SK-MEL-5 (cell line): ENCODE data around the gene WDR86. TPM values are rescaled to one million over a fixed set of nuclear protein-coding genes. Genes with fewer than 3 reads are reported as not detected.

ENCODE experiments used
- DNase-seq: peaks from one replicate; pipeline ENCODE4 v3.0.0-alpha.2; 2016; ENCODE audit warnings: low read depth, low spot score
- in situ Hi-C: cut with HindIII; loops from 2 replicates; pipeline ENCODE4 v1.10.0; 2016; ENCODE audit warnings: low sequenced_read_pairs, high pct_unique_total_duplicates, low pct_unique_long_range_greater_than_20kb
- total RNA-seq: library from RNA; depleted of rRNA; stranded (reverse); fragments of >200 nt; shearing (Covaris generic); gene quantifications from 2 replicates; pipeline ENCODE4 v1.2.3, GENCODE V29; 2014

WDR86 gene
- total RNA-seq, 1 experiment from 2014 or later = not detected

DNA sequence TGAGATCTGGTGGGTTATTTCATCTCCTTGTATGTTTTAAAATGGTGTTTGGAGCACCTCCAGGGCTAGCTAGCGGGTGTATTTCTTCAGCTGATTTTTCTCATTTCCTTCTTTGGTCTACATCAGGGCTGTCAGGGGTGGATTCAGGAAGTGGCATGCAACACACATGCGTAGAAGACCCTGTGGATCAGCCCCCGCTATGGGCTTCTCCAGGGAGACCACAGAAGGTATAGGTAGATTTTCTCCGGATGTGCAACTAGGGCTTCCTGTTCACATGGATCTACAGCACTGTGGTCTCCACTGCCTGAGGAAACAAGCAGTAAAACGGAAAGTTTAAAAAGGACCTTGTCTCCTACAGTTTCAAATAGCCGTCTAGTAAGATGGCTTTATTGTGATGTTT is 57.9 kb downstream of the WDR86 start:
- DNase-seq = no peak
- in situ Hi-C loops = no loop called here

GRCh38 chr7:151351027-151351426 is 58.8 kb downstream of the WDR86 start:
- in situ Hi-C loops = no loop called here
- peak; percentile 56 for DNase-seq

DNA sequence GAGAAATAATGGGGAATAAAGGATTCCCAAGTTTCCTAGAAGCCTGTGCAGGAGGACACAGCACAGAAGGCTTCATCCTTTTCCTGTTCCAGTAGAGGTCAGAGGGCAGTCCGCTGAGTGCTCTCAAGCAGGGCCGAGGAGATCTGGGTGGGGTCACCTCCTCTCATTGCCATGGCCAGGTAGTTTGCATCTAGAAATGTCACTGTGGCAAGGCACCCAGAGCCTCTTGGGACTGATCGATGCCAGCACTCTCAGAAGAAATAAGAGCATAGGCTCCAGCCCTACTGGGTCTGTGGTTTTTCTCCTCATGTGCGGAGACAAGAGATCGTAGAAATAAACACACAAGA is 60.4 kb downstream of the WDR86 start:
- in situ Hi-C loops = no loop called here

DNA sequence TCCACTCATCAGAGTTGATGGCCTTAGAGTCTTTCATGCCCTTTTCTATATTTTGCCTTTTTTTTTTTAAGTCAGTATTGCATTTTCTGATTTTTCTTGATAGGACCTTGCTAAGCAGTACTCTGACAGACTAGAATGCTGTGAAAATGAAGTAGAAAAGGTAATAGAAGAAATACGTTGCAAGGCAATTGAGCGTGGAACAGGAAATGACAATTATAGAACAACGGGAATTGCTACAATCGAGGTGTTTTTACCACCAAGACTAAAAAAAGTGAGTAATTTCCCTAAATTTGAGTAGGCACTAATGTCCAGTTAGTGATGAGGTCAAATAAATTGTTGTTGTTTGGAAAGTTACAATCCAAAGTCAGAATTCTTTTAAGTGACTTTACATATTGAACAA is 60.9 kb downstream of the WDR86 start:
- in situ Hi-C loops = no loop called here

More for the DNA sequence above, 60.4 kb downstream of the WDR86 start:
- DNase-seq = no peak

GRCh38 chr7:151347200-151347599 is 62.6 kb downstream of the WDR86 start:
- DNase-seq = no peak
- in situ Hi-C loops = no loop called here

More for the DNA sequence above, 60.9 kb downstream of the WDR86 start:
- no peak for DNase-seq

GRCh38 chr7:151346470-151346769 is 63.4 kb downstream of the WDR86 start:
- no peak for DNase-seq
- in situ Hi-C loops = no loop called here

- in situ Hi-C loops = no loop called here
- no peak for DNase-seq
These were observed 64.0 kb downstream of the WDR86 start for GRCh38 chr7:151345576-151346469.

DNA sequence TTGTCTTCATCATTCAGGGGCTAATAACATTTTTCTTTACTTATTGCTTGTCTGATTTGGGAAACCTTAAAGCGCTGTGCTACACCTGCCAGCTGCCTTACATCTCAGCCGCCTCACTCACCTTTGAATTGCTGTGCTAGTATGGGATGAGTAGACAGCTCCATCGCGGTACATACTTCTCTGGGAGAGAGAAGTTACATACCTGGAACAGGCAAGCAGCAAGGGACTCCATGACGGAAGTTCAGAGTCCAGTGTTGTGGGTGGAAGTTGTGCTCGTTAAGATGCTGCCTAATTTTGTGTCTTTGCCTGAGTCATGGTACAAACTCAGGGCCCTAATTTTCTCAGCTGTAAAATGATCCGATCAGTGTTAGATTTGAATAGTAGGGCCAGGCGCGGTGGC is 66.3 kb downstream of the WDR86 start:
- in situ Hi-C loops = no loop called here
- DNase-seq = no peak

DNA sequence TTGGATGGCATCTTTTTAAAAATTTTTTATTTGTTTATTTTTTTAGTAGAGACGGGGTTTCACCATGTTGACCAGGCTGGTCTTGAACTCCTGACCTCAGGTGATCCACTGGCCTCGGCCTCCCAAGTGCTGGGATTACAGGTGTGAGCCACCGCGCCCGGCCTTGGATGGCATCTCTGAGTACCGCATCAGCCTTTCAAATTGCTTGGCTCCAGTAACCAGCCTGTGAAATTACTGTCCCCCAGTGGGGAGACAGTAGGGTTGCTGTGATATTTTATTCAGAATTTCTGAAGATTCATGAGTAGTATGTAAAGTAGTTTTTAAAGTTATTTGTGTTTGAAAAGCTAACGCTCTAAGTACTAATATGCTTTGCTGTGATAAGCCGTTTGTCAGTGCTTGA is 67.0 kb downstream of the WDR86 start:
- in situ Hi-C loops = no loop called here

DNA sequence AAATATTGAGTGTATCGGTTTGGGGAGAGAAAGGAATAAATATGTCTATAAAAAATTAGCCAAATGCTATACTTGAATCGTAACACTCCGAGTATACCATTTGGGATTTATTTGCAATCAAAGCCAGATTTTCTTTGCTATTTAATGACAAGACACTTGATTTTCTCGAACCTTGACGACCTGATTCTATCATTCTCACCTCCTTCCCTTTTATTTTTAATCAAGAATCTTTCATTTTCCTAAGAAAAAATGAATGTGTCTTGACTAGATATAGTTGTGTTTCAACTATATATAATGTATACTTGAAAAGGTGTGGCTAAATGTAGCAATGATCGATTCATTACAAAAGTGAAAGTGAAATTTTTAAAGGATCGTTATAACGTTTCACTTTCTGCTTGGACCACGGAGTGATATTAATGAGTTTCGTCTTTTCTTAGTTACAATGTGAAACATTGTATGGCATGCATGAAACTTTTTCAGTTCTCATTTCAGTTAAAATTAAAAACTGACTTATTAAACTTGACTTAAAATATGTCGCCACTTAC is 67.7 kb downstream of the WDR86 start:
- peak; percentile 19 for DNase-seq
- in situ Hi-C loops = no loop called here

More for the DNA sequence above, 67.0 kb downstream of the WDR86 start:
- no peak for DNase-seq

GRCh38 chr7:151341357-151342101 is 68.3 kb downstream of the WDR86 start, which contains the start of gene NUB1:
Gene NUB1 (plus strand): TSS chr7:151341812. CDS start chr7:151345350, 3,538 bp downstream.
- DNase-seq = peak; percentile 92
- in situ Hi-C loops = no loop called here

GRCh38 chr7:151340794-151341356 is 69.0 kb downstream of the WDR86 start:
- no peak for DNase-seq
- in situ Hi-C loops = no loop called here

DNA sequence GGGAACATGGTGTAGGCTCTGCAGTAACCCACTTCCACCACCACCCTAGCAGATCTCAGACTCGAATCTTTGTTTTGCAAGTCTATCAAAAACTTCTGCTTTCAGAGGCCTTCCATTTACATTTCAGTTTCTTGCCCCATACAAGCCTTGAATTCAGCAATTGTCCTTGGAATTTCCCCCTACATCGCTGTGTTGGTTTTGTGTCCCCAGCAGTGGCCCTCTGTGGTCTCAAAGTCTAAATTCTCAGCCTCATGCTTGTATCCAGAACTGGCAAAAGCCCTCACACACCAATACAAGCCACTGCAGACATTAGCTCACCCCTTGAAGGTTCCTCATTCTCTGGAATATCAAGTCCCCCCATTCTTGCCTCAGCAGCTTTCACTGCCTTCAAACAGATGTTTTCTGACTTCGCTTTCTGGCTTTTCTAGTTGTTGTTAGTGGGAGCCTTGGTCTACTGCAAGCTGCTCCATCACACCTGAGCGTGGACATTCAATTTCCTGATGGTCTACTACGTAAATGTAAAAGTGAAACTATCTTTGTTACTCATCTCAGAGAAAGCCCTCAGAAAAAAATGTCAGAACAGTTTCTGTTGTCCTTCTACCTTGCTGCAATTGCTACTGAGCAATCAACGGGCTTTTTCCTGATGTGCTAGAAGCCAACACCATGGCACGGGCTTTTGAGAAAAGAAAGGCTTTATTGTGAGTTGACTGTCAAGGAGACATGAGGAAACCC is 70.0 kb downstream of the WDR86 start:
- in situ Hi-C loops = no loop called here
- peak; percentile 31 for DNase-seq

DNA sequence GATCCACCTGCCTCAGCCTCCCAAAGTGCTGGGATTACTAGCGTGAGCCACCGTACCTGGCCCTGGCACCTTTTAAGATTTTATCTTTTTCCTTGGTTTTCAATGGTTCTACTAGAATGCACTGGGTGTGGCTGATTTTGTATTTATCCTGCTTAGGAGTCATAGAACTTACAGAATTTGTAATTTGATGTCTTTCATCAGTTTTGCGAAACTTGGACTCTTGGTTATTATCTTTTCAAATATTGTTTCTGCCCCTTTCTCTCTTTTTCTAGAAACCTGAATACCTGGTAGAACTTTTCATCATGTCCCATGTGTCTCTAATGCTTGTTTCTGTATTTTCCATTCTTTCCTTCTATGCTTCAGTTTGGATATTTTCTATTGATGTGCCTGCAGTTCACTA is 71.0 kb downstream of the WDR86 start:
- DNase-seq = no peak
- in situ Hi-C loops = no loop called here

DNA sequence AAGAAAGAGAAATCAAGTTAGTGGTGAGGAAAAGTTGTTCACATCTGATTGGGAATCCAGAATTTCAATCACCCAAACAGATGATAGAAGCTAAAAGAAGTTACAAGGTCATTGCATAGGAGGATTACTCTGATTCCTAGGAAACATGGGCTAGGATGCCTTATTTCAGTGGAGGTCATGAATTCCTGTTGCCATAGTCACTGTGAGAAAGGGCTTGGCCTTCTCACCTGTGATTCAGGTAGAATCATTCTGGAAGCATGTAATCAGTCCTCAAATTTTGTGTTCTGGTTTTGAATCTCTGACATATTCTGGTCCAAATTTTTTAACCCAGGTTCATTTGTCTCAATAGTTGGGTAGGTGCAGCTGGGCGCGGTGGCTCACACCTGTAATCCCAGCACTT is 72.5 kb downstream of the WDR86 start:
- in situ Hi-C loops = no loop called here
- no peak for DNase-seq

GRCh38 chr7:151336027-151336708 is 73.7 kb downstream of the WDR86 start:
- in situ Hi-C loops = no loop called here
- peak; percentile 34 for DNase-seq

DNA sequence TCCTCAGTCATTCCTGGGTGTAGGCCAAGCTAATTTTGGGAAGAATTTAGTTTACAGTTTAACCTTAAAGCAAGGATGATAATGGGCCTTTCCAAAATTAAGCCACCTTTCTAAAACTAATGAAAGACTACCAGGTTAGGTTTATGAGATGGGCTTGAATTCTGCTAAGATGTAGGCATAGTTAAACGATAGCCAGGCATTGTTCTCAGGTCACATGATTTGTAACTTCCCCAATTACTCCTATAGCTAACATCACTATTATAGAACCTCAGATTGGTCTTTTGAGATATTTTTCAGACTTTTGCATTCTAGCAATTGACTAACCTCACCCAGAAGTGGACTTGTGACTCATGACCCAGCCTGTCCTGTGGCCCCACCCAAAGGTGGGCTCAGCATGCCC is 75.2 kb downstream of the WDR86 start:
- DNase-seq = no peak
- in situ Hi-C loops = no loop called here
